HG02759 (cell line): ENCODE measurements around the gene PKNOX2.

Experiments
- ATAC-seq: cut with Tn5 transposase; IDR thresholded peaks from one replicate; pipeline ENCODE4 v1.9.1; 2021; ENCODE audit warnings: mild to moderate bottlenecking, moderate library complexity; ENCODE audit not compliant: unreplicated experiment

Gene PKNOX2

GRCh38 chr11:125401235-125401634 is 236.7 kb downstream of the PKNOX2 start:
- ATAC-seq = no peak

GRCh38 chr11:125401746-125402145 is 237.2 kb downstream of the PKNOX2 start:
- no peak for ATAC-seq

GRCh38 chr11:125402435-125402834 is 237.9 kb downstream of the PKNOX2 start:
- ATAC-seq = no peak

- no peak for ATAC-seq
These were observed 239.7 kb downstream of the PKNOX2 start for GRCh38 chr11:125404157-125404810.

- peak; percentile 92 for ATAC-seq
These were observed 240.6 kb downstream of the PKNOX2 start for GRCh38 chr11:125404811-125405790.

GRCh38 chr11:125407046-125407445 is 242.5 kb downstream of the PKNOX2 start:
- no peak for ATAC-seq

- ATAC-seq = no peak
These were observed 243.8 kb downstream of the PKNOX2 start for GRCh38 chr11:125408311-125408711.

- ATAC-seq = no peak
These were observed 245.5 kb downstream of the PKNOX2 start for GRCh38 chr11:125410091-125410490.

GRCh38 chr11:125412177-125412496 is 247.6 kb downstream of the PKNOX2 start:
- no peak for ATAC-seq

GRCh38 chr11:125412509-125412908 is 248.0 kb downstream of the PKNOX2 start:
- no peak for ATAC-seq

GRCh38 chr11:125413226-125413625 is 248.7 kb downstream of the PKNOX2 start:
- ATAC-seq = no peak

GRCh38 chr11:125414121-125414520 is 249.6 kb downstream of the PKNOX2 start:
- ATAC-seq = no peak

- ATAC-seq = no peak
These were observed 252.7 kb downstream of the PKNOX2 start for GRCh38 chr11:125416981-125417935.

- ATAC-seq = no peak
These were observed 253.8 kb downstream of the PKNOX2 start for GRCh38 chr11:125418396-125418795.

- ATAC-seq = no peak
These were observed 258.1 kb downstream of the PKNOX2 start for GRCh38 chr11:125422681-125423080.

GRCh38 chr11:125423247-125423849 is 258.8 kb downstream of the PKNOX2 start:
- peak; percentile 47 for ATAC-seq

- ATAC-seq = no peak
These were observed 261.1 kb downstream of the PKNOX2 start for GRCh38 chr11:125425601-125426000.

GRCh38 chr11:125426818-125427528 is 262.4 kb downstream of the PKNOX2 start:
- ATAC-seq = no peak

GRCh38 chr11:125428486-125429173 is 264.1 kb downstream of the PKNOX2 start:
- no peak for ATAC-seq
